ENCODE measurements around the gene FASLG.

Gene FASLG

GRCh38 chr1:172647987-172648386, 10.9 kb upstream of the FASLG start:
- no peak for DNase-seq

DNA sequence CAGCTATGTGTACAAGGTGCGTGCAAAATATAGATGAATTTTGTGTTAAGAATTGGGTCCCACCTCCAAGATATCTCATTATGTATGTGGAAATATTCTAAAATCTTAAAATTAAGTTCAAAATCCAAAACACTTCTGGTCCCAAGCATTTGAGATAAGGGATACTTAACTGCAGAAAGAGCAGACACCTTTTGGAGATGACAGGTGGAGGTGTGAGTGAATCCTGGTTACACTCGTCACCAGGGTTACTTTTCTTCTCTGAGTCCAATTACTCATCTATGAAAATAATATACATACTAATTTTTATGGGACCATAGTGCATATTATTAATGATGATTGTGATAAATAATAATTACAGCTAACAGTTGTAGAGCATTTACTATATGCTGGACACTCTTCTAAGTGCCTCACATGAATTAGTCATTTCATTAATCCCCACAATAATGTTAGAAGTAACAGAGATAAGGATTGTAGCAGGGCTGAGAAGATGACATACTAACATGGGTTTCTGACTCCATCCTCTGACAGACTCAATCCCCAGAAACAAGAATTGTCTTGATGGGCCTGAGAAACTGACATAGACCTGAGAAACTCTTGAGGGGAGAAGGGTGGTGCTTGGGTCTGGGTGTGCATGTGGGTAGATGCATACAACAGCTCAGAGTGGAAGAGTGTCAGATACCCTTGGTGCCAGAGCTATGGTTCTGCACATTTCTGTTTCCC, 8.3 kb upstream of the FASLG start:
- DNase-seq, result no peak

DNA sequence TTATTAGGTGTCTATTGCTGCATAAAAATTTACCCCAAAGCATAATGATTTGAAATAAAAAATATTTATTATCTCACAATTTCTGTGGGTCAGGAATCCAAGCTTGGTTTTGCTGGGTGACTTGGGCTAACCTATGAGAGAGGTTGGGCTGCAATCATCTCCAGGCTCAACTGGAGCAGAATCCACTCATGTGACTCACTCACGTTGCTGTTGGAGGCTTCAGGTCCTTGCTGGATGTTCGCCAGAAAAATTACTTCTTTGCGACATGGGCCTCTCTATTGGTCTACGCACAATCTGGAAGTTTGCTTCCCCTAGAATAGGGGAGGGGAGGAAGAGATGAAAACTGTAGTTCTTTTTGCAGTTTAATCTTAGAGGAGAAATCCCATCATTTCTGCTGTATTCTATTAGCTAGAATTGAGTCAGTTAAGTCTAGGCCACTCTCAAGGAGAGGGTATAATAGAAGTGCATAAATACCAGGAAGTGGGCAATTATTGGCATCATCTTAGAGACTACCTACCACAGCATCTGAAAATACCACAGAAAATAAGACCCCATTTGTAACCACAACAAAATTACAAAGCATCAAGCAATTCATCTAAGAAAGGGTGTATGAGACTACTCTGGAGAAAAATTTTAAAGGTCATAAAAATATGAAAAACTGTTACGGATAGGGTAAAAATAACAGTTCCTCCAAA, 5.7 kb upstream of the FASLG start:
- no peak for DNase-seq

DNA sequence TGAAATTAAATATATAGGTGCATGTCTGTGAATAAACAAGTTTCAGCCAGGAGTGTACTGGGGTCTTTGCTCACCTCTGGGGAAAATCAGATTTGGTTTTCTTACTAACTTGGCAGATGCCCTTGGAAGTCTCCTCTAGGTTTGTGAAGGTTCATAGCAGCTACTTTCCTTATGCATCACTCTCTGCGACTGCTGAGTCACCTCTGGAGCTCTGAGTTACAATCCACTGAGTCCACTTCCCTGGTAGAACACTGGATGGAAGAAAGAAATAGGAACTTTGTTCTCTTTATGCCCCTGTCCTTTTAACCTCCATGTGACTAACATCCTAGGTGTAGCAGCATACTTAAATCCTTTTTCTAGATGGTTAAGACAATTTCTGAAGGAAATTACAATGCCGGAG, 4.4 kb upstream of the FASLG start:
- DNase-seq, result no peak

- DNase-seq, result no peak
Observed at GRCh38 chr1:172656576-172656975, 2.3 kb upstream of the FASLG start.

DNA sequence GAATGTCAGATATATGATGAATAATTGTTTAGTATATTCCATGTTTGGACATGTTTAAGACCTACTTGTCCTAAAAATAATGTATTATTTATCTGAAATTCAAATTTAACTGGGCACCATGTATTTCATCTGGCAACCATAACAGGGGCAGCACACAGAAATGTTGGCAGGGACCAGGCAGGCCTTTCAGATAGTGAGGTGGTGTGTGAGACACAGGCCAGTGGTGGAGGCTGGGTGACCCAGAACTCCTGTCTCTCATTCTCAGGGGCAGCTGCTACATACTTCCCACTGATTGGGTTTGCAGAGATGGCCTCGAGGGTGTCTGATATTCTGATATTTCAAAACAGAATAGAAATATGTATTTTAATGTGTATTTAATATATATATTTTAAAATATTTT, 1.3 kb upstream of the FASLG start:
- no peak for DNase-seq

DNA sequence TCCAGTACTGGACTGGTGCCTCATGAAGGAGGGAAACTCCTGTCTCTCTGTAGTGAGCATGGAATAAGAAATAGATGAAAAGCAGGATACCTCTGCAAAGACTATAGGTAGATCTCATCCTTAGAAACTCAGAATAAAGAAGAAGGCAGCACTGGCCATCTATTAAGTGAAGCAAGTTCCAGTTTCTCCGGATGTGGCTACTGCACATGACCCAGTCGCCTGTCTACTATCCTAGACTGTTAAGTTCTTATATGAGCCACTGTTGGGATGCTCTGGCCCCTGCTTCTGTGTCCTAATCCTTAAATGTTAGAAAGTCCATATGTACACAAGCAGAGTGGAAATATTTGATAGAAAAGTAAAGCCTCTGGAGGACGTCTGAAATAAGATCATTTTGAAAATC, 2.2 kb downstream of the FASLG start:
- peak; percentile 44 for DNase-seq

GRCh38 chr1:172662464-172663109, 3.7 kb downstream of the FASLG start:
- DNase-seq, result peak; percentile 83

- peak; percentile 25 for DNase-seq
Observed at GRCh38 chr1:172663732-172664131, 4.8 kb downstream of the FASLG start.

GRCh38 chr1:172668097-172668496, 9.2 kb downstream of the FASLG start:
- DNase-seq, result no peak

DNA sequence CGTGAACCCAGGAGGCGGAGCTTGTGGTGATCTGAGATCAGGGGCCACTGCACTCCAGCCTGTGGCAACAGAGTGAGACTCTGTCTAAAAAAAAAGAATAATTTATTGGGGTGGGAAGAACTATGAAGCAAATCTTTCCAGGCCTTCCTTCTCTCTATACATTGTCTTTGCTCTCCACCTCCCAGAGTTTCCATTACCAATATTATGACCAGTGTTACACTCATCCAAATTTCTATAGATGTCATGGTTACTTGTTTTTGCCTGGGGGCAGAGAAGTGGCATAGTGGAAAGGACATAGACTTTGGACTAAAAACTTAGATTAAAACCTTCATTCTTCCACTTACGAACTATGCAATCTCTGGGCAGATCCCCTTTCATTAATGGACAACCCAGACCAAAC, 10.1 kb downstream of the FASLG start:
- no peak for DNase-seq

DNA sequence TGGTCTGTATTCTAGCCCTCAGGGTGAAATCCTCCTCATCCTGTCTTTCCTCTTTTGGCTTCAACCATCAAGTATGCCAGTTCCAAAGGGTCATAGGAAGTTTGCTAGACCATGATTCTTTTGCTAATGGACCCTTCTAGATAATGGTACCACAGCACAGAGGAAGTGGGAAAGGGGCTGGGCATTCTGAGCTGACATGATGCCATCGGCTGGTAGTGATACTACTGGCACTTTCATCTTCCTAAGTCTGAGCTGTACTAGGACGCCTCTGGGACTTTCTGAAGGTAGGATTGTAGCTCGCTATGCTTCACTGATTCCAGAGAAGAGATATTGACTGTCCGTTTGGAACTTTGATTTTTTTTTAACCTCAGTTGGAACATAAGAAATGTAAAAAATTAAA, 11.4 kb downstream of the FASLG start:
- DNase-seq, result no peak

GRCh38 chr1:172670791-172671190, 11.9 kb downstream of the FASLG start:
- DNase-seq, result no peak

- no peak for DNase-seq
Observed at GRCh38 chr1:172671591-172671990, 12.7 kb downstream of the FASLG start.

DNA sequence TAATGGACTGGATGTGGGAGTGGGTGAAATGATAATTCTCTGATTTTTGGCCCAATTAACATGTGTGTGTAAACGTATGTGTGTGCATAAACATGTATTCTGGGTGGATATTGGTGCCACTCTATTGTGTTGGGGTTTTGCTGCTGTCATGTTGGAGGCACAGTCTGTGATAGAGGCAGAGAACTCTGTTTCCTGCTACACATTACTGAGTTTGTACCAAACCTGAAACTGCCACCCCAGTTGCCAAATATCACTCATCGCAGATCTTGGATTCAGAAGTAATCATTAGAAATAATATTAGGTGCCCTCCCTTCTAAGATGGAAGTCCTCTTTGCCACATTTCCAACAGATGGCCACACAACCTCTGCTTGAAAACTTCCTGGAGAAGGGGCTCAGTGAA, 13.8 kb downstream of the FASLG start:
- DNase-seq, result no peak

DNA sequence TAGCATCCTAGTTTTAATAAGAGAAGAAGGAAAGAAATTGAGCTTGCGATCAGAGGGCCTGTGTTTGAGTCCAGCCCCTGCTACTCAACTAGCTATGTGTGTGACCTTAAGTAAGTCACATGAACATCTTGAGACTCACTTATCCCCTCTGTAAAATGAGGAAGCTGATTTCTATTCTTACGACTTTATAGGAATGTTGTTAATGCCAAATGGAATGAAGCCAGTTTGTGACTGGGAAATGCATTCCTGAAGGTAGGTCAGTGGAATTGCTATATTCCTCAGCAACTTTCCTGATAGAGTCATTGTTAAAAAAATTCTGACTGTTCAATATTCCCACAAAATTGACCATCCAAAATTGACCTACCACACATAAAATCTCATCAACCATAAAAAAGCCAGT, 14.9 kb downstream of the FASLG start:
- DNase-seq, result no peak

DNA sequence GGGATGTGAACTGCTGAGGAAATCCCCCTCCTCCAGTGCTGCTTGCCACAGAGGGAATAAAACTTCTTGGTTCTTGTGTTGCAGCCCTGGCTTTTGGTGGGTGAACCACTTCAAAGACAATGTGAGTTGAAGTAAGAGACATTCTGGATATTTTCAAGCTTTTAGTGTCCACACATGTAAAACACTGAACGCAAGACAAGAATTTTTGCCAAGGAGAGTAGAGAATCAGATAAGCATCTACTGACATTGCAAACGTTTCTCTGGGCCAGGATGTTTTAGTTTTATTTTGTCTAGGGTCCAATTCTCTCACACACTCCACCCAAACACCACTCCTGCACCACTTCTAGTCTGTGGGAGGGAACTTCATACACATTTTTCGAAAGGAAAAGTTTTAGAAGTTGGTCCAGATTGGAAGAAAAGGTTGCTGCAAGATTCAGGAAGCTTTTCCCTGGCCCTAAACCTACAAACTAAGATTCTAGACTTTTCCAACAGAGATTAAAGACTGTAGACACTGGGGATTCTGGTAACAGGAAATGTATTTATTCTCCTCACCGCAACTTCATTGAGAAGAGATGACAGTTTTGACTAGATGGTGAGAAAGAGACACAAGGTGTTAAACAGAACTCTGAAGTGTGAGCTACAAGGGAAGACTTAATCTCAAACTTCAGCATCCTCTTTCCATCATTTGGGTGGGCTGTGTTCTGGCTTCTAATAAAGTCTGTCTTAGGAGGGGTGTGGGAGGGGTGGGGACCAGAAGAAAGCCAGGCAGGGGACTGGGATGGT, 16.1 kb downstream of the FASLG start:
- DNase-seq, result no peak

DNA sequence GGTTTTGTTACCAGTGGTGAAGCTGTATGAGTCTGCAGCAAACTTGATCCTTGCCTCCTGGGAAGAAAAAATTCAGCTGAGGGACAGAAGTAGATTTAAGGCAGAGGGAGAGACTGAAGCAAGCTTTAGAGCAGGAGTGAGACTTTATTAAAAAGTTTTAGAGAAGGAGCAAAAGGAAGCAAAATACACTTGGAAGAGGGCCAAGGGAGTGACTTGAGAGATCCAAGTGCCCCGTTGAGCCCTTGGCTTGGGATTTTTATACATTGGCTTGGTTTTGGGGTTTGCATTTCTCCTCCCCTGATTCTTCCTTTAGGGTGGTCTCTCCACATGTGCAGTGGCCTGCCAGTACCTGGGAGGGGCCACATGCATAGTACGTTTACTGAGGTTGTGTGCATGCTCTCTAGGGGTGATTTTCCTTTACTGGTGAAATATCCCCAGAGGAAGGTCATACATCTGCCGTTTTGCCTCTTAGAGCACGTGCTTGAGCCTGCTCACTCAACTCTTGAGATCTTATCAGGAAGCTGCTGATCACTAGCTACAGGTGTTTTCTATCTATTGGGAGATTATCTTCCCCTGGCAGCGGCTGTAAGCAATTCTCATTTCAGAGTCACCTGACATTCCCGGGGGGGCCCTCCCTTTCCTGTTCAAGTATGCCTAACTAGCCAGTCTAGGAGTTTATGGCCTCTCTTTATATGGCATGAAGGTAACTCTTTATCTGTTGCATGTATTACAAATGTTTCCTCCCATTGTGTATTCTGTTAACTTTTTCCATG, 20.3 kb downstream of the FASLG start:
- DNase-seq, result peak; percentile 25

DNA sequence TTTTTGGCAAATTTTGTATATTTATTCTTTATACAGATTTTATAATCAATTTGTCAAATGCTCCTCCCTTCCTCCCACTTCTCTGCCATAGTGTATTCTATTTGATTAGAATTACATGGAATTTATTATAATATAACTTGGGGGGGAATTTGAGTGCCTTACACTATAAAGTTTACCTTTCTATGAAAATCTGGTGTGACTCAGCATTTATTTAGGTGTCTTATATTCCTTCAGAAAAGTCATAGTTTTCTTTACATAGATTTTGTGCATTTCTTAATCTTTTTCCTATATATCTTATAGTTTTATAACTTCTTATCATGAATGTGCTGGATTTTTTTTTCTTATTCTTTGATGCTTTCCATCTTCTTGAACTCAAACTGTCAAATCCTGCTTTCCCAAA, 21.3 kb downstream of the FASLG start:
- DNase-seq, result no peak

GRCh38 chr1:172680733-172681275, 21.9 kb downstream of the FASLG start:
- no peak for DNase-seq

GRCh38 chr1:172682812-172683211, 23.9 kb downstream of the FASLG start:
- no peak for DNase-seq

DNA sequence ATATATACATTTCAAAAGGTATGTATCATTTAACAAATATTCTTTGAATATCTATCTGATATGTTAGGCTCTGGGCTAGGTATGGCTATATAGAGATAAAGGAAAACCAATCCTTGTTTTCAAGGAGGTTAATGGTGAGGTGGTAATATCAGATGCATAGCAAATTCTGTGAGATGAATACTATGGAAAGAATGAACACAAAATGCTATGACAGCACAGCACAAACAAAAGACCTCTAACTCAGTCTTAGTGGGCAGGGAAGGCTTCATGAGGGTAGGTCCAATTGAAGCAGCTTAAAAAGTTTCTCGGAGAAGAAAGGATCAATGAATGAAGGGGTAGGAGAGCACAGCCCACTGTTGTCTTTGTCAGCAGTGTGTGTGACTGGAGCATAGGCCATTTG, 27.2 kb downstream of the FASLG start:
- DNase-seq, result no peak
